Breast epithelium (tissue), 4 donors: Measurements from ENCODE around the gene LRRC74B. TPM values are rescaled to one million over a fixed set of nuclear protein-coding genes. Genes with fewer than 3 reads are reported as not detected.
"Not testable (repeated sequence)": the region's sequence is repeated elsewhere in the genome, so short reads cannot be mapped to it uniquely, and the experiment has no call there.

Experiments used
- DNase-seq, 2 donors: peaks; one replicate each; pipeline ENCODE4 v3.0.0-alpha.2; 2019; ENCODE audit warnings: low spot score in 2 of 2
- H3K27ac ChIP-seq, 2 donors: fragments of 200-600 bp; sonication (generic) in 1 of 2; one replicate each; pipeline ENCODE4 v1.5.1; 2016 to 2019; ENCODE audit warnings: mild to moderate bottlenecking in 1 of 2
- H3K27me3 ChIP-seq, 2 donors: fragments of 200-600 bp; sonication (generic) in 1 of 2; one replicate each; pipeline versions ENCODE4 v1.5.1 to v1.6.0; 2017 to 2019; ENCODE audit warnings: control low read depth in 1 of 2, mild to moderate bottlenecking in 1 of 2
- H3K36me3 ChIP-seq: fragments of 200-600 bp; one replicate; pipeline ENCODE4 v1.5.1; 2019
- H3K4me1 ChIP-seq, 2 donors: fragments of 200-600 bp; sonication (generic); one replicate each; pipeline ENCODE4 v1.5.1; 2016 to 2019; ENCODE audit warnings: control low read depth in 1 of 2
- H3K4me3 ChIP-seq, 3 donors: fragments of 200-600 bp; sonication (generic); 1 replicate in 2 of 3; 2 replicates in 1 of 3; pipeline ENCODE4 v1.5.1; 2016 to 2019; ENCODE audit warnings: mild to moderate bottlenecking in 3 of 3, moderate library complexity in 2 of 3
- H3K9me3 ChIP-seq, 2 donors: fragments of 200-600 bp; sonication (generic) in 1 of 2; one replicate each; pipeline ENCODE4 v1.5.1; 2016 to 2019; ENCODE audit warnings: control low read depth in 1 of 2
- CTCF ChIP-seq, 3 donors: fragments of 450-650 bp; IDR thresholded peaks; one replicate each; pipeline ENCODE4 v1.5.1; 2016 to 2017; ENCODE audit warnings: antibody characterized with exemption in 3 of 3, mild to moderate bottlenecking in 3 of 3, moderate library complexity in 3 of 3
- POLR2A ChIP-seq: fragments of 450-650 bp; IDR thresholded peaks from one replicate; pipeline ENCODE4 v1.6.1; 2016; ENCODE audit warnings: antibody characterized with exemption, mild to moderate bottlenecking, moderate library complexity
- POLR2AphosphoS5 ChIP-seq, 3 donors: sonication (generic); formaldehyde crosslinking; IDR thresholded peaks; one replicate each; pipeline ENCODE4 v1.6.1; 2017; ENCODE audit warnings: antibody characterized with exemption in 3 of 3
- intact Hi-C: fragments of 100-400 bp; cut with DNase I; formaldehyde crosslinking; loops from one replicate; pipeline ENCODE4 v1.15.1; 2023; ENCODE audit warnings: low total_unique reads
- total RNA-seq, 3 donors: library from RNA; depleted of rRNA; stranded (reverse); fragments of >200 nt; gene quantifications; one replicate each; pipeline ENCODE4 v1.1.0, GENCODE V29; 2016

The LRRC74B gene
- total RNA-seq, 3 donors from 2014 or later: not detected

DNA sequence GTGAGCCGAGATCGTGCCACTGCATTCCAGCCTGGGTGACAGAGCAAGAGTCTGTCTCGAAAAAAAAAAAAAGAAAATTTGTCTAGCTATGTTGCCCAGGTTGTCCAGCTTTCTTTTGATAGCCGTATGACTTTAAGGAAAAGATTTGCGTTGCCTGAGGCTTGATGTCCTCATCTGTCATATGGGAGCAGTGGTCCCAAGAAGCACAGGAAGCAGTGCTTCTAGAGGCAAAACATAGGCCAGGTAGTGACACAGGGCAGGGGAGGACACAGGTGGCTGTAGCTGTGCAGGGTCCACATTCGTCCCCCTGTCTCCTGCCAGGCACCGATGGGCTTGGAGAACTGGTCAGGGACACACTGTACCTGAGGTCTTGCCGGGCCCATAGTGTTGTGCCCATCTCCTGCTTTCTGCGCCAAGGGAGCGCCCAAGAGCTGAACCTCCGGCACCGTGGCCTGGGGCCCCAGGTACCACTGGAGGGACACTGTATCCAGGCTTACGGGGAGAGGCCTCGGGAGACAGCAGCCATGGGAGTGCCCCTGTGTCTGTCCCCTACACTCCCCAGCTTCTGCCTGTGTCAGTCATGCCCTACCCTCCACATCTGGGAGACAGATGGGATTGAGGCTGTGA, 1.4 kb downstream of the LRRC74B start:
- H3K4me3 ChIP-seq: no peak overlapping the region
- no peaks in the 10 kb centered on the region for H3K27me3 ChIP-seq
- no peak for DNase-seq
- H3K9me3 ChIP-seq: no peaks in the 10 kb centered on the region
- H3K27ac ChIP-seq: no peak overlapping the region
- intact Hi-C loops: no loop called here
- no peaks in the 10 kb centered on the region for H3K36me3 ChIP-seq
- H3K4me1 ChIP-seq: no peaks in the 10 kb centered on the region
- TF ChIP-seq POLR2AphosphoS5 (IDR thresholded peaks at IDR 0.05) (no peak), CTCF (IDR thresholded peaks at IDR 0.05) (no peak), POLR2A (no peak)

- no peaks in the 10 kb centered on the region for H3K9me3 ChIP-seq
- H3K27me3 ChIP-seq: no peaks in the 10 kb centered on the region
- intact Hi-C loops: no loop called here
- no peaks in the 10 kb centered on the region for H3K36me3 ChIP-seq
- H3K27ac ChIP-seq: no peak overlapping the region
- no peak for TF ChIP-seq CTCF (IDR thresholded peaks at IDR 0.05)
- no peak for TF ChIP-seq POLR2A
- no peak for TF ChIP-seq POLR2AphosphoS5 (IDR thresholded peaks at IDR 0.05)
- no peak overlapping the region for H3K4me3 ChIP-seq
- DNase-seq: no peak
- no peaks in the 10 kb centered on the region for H3K4me1 ChIP-seq
These were observed 2.0 kb downstream of the LRRC74B start for GRCh38 chr22:21047730-21048129.

GRCh38 chr22:21048448-21048847, 2.7 kb downstream of the LRRC74B start:
- DNase-seq: not testable (repeated sequence)

DNA sequence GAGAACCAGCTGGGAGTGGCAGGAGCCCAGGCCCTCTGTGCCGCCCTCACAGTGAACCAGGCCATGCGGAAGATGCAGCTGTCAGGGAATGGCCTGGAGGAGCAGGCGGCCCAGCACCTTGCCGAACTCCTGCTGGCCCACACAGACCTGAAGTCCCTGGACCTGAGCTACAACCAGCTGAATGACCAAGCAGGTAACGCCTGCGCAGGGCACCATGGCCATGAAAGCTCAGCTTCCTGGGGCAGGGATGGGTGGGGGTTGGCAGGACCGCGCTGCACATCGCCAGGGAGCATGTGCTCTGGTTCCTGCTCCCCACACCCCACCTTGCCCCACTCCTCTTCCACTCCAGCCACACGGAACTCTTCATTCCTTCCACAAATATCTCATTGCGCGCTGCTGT, 3.2 kb downstream of the LRRC74B start:
- intact Hi-C loops, DNase-seq, H3K4me1 ChIP-seq, H3K27me3 ChIP-seq, H3K4me3 ChIP-seq, H3K9me3 ChIP-seq, H3K36me3 ChIP-seq, H3K27ac ChIP-seq: not testable (repeated sequence)

More at GRCh38 chr22:21048448-21048847, 2.7 kb downstream of the LRRC74B start:
- H3K27me3 ChIP-seq, H3K4me3 ChIP-seq, H3K27ac ChIP-seq, intact Hi-C loops, H3K36me3 ChIP-seq, H3K4me1 ChIP-seq, H3K9me3 ChIP-seq: not testable (repeated sequence)

DNA sequence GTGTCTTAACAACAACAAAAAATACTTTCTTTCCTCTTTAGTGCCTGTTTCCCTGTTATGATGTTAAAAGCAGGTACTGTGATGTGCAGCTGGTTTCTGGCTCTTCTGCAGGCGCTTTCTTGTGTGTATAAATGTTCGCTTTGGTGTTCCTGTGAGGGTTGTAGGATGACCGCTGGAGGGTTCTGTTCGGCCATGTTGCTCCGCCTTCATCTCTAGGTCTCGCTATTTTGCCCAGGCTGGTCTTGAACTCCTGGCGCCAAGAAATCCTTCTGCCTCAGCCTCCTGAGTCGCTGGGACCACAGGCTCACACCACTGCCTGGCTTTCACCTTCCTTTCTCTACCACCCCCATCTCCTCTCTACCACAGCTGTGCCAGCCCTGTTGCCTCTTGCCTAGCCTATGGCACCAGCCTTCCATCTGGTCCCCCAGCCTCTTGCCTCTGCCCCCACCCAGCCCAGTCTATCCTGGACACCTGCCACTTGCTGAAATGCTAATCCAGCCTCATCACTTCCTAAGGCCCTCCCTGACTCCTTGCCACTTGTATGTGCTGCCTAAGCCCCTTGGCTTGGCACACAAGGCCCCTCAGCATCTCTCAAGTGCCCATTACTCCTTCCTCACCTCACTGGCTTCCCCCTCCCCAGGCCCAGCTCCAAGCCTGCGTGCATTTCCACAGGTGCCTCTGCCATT, 5.5 kb downstream of the LRRC74B start:
- intact Hi-C loops: no loop called here
- no peak for TF ChIP-seq CTCF (IDR thresholded peaks at IDR 0.05)
- TF ChIP-seq POLR2A: no peak
- no peak for DNase-seq

DNA sequence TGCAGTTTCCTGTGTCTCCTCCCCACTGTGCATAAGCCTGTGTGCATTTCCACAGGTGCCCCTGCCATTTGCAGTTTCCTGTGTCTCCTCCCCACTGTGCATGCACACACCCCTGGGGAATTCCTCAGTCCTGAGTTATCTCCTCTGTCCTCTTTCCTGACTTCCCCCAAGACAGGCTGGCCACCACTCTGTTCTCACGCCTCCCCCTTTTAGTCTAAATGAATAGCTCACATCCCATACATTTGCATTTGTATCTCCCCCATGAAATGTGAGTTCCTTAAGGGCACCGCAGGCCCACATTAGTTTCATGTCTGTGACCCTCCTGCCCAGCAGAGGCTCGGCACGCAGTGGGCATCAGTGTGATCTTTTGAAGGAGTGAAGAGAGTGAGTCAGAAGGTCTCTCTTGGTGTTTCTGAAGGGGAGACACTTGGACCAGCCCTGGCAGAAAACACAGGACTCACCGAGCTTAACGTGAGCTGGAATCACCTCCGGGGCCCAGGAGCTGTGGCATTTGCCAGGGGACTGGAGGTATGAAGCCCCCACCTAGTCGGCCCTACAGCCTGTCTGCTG, 6.2 kb downstream of the LRRC74B start:
- no peak overlapping the region for H3K27ac ChIP-seq
- no peaks in the 10 kb centered on the region for H3K27me3 ChIP-seq
- H3K9me3 ChIP-seq: no peaks in the 10 kb centered on the region
- no peak overlapping the region for H3K4me3 ChIP-seq
- no peaks in the 10 kb centered on the region for H3K36me3 ChIP-seq
- DNase-seq: no peak
- no peak for TF ChIP-seq POLR2A
- TF ChIP-seq CTCF (IDR thresholded peaks at IDR 0.05): no peak
- TF ChIP-seq POLR2AphosphoS5 (IDR thresholded peaks at IDR 0.05): no peak
- no peaks in the 10 kb centered on the region for H3K4me1 ChIP-seq
- intact Hi-C loops: no loop called here

More for the DNA sequence above, 5.5 kb downstream of the LRRC74B start:
- H3K27ac ChIP-seq: no peak overlapping the region
- H3K4me1 ChIP-seq: no peaks in the 10 kb centered on the region
- H3K27me3 ChIP-seq: no peaks in the 10 kb centered on the region
- no peaks in the 10 kb centered on the region for H3K36me3 ChIP-seq
- no peak overlapping the region for H3K4me3 ChIP-seq
- H3K9me3 ChIP-seq: no peaks in the 10 kb centered on the region
